ENCODE data around the gene LTF. TPM values are rescaled to one million over a fixed set of nuclear protein-coding genes. Genes with fewer than 3 reads are reported as not detected.

LTF gene
- total RNA-seq, 1 donor from 2014 or later, result not detected

GRCh38 chr3:46471371-46471914 is 6.7 kb upstream of the LTF start:
- no peaks in the 10 kb centered on the region for H3K36me3 Mint-ChIP-seq (ENCODE audit: low read depth)
- no peaks in the 10 kb centered on the region for H3K4me1 Mint-ChIP-seq (ENCODE audit: low read depth)
- H3K9me3 Mint-ChIP-seq, result peaks cover 20% of the 10 kb centered on the region
- no peak for DNase-seq (ENCODE audit: low spot score)
- H3K4me3 Mint-ChIP-seq, result no peak overlapping the region
- H3K27ac Mint-ChIP-seq, result no peak overlapping the region
- intact Hi-C loops (cut with micrococcal nuclease), result no loop called here
- peaks cover 30% of the 10 kb centered on the region for H3K27me3 Mint-ChIP-seq (ENCODE audit: insufficient read depth)

GRCh38 chr3:46470831-46471230 is 6.1 kb upstream of the LTF start:
- H3K9me3 Mint-ChIP-seq, result peaks cover 20% of the 10 kb centered on the region
- H3K36me3 Mint-ChIP-seq (ENCODE audit: low read depth), result no peaks in the 10 kb centered on the region
- H3K27ac Mint-ChIP-seq, result no peak overlapping the region
- no peak for DNase-seq (ENCODE audit: low spot score)
- intact Hi-C loops (cut with micrococcal nuclease), result no loop called here
- peaks cover 37% of the 10 kb centered on the region for H3K27me3 Mint-ChIP-seq (ENCODE audit: insufficient read depth)
- no peak overlapping the region for H3K4me3 Mint-ChIP-seq
- no peaks in the 10 kb centered on the region for H3K4me1 Mint-ChIP-seq (ENCODE audit: low read depth)

- H3K27ac Mint-ChIP-seq, result no peak overlapping the region
- H3K9me3 Mint-ChIP-seq, result peaks cover 12% of the 10 kb centered on the region
- no peaks in the 10 kb centered on the region for H3K36me3 Mint-ChIP-seq (ENCODE audit: low read depth)
- H3K4me3 Mint-ChIP-seq, result no peak overlapping the region
- intact Hi-C loops (cut with micrococcal nuclease), result no loop called here
- no peaks in the 10 kb centered on the region for H3K4me1 Mint-ChIP-seq (ENCODE audit: low read depth)
- peaks cover 40% of the 10 kb centered on the region for H3K27me3 Mint-ChIP-seq (ENCODE audit: insufficient read depth)
- DNase-seq (ENCODE audit: low spot score), result no peak
Observed at GRCh38 chr3:46469680-46470357, 5.1 kb upstream of the LTF start.

GRCh38 chr3:46468753-46469600 is 4.3 kb upstream of the LTF start:
- H3K4me1 Mint-ChIP-seq (ENCODE audit: low read depth), result no peaks in the 10 kb centered on the region
- peaks cover 40% of the 10 kb centered on the region for H3K27me3 Mint-ChIP-seq (ENCODE audit: insufficient read depth)
- intact Hi-C loops (cut with micrococcal nuclease), result no loop called here
- H3K9me3 Mint-ChIP-seq, result peaks cover 4% of the 10 kb centered on the region
- no peak for DNase-seq (ENCODE audit: low spot score)
- no peak overlapping the region for H3K27ac Mint-ChIP-seq
- no peak overlapping the region for H3K4me3 Mint-ChIP-seq
- no peaks in the 10 kb centered on the region for H3K36me3 Mint-ChIP-seq (ENCODE audit: low read depth)

- intact Hi-C loops (cut with micrococcal nuclease), result no loop called here
- peaks cover 45% of the 10 kb centered on the region for H3K27me3 Mint-ChIP-seq (ENCODE audit: insufficient read depth)
- no peak for DNase-seq (ENCODE audit: low spot score)
- H3K4me1 Mint-ChIP-seq (ENCODE audit: low read depth), result no peaks in the 10 kb centered on the region
- H3K27ac Mint-ChIP-seq, result no peak overlapping the region
- H3K4me3 Mint-ChIP-seq, result no peak overlapping the region
- no peaks in the 10 kb centered on the region for H3K36me3 Mint-ChIP-seq (ENCODE audit: low read depth)
- no peaks in the 10 kb centered on the region for H3K9me3 Mint-ChIP-seq
Observed at GRCh38 chr3:46467562-46467961, 2.9 kb upstream of the LTF start.

GRCh38 chr3:46466871-46467403 is 2.2 kb upstream of the LTF start:
- Mint-ChIP-seq H3K9me3 (no peaks in the 10 kb centered on the region), H3K27me3 (ENCODE audit: insufficient read depth) (peaks cover 46% of the 10 kb centered on the region), H3K4me3 (no peak overlapping the region), H3K36me3 (ENCODE audit: low read depth) (no peaks in the 10 kb centered on the region), H3K27ac (no peak overlapping the region), H3K4me1 (ENCODE audit: low read depth) (no peaks in the 10 kb centered on the region)
- no peak for DNase-seq (ENCODE audit: low spot score)
- intact Hi-C loops (cut with micrococcal nuclease), result no loop called here

- no peaks in the 10 kb centered on the region for H3K4me1 Mint-ChIP-seq (ENCODE audit: low read depth)
- no peak overlapping the region for H3K4me3 Mint-ChIP-seq
- intact Hi-C loops (cut with micrococcal nuclease), result no loop called here
- H3K36me3 Mint-ChIP-seq (ENCODE audit: low read depth), result no peaks in the 10 kb centered on the region
- H3K9me3 Mint-ChIP-seq, result no peaks in the 10 kb centered on the region
- DNase-seq (ENCODE audit: low spot score), result no peak
- no peak overlapping the region for H3K27ac Mint-ChIP-seq
- peaks cover 52% of the 10 kb centered on the region for H3K27me3 Mint-ChIP-seq (ENCODE audit: insufficient read depth)
Observed at GRCh38 chr3:46466273-46466672, 1.6 kb upstream of the LTF start.

- Mint-ChIP-seq H3K36me3 (ENCODE audit: low read depth) (no peaks in the 10 kb centered on the region), H3K27me3 (ENCODE audit: insufficient read depth) (peaks cover 62% of the 10 kb centered on the region), H3K4me3 (no peak overlapping the region), H3K4me1 (ENCODE audit: low read depth) (no peaks in the 10 kb centered on the region), H3K27ac (no peak overlapping the region), H3K9me3 (no peaks in the 10 kb centered on the region)
- intact Hi-C loops (cut with micrococcal nuclease), result no loop called here
- DNase-seq (ENCODE audit: low spot score), result no peak
Observed at GRCh38 chr3:46465196-46465520, 453 bp upstream of the LTF start.

- H3K27ac Mint-ChIP-seq, result no peak overlapping the region
- peaks cover 75% of the 10 kb centered on the region for H3K27me3 Mint-ChIP-seq (ENCODE audit: insufficient read depth)
- intact Hi-C loops (cut with micrococcal nuclease), result no loop called here
- H3K4me3 Mint-ChIP-seq, result no peak overlapping the region
- DNase-seq (ENCODE audit: low spot score), result no peak
- H3K4me1 Mint-ChIP-seq (ENCODE audit: low read depth), result no peaks in the 10 kb centered on the region
- H3K9me3 Mint-ChIP-seq, result no peaks in the 10 kb centered on the region
- no peaks in the 10 kb centered on the region for H3K36me3 Mint-ChIP-seq (ENCODE audit: low read depth)
Observed at GRCh38 chr3:46463868-46464241, 850 bp downstream of the LTF start.

GRCh38 chr3:46463120-46463867 is 1.4 kb downstream of the LTF start:
- H3K27me3 Mint-ChIP-seq (ENCODE audit: insufficient read depth), result peaks cover 75% of the 10 kb centered on the region
- DNase-seq (ENCODE audit: low spot score), result no peak
- no peaks in the 10 kb centered on the region for H3K36me3 Mint-ChIP-seq (ENCODE audit: low read depth)
- no peak overlapping the region for H3K4me3 Mint-ChIP-seq
- intact Hi-C loops (cut with micrococcal nuclease), result no loop called here
- H3K4me1 Mint-ChIP-seq (ENCODE audit: low read depth), result no peaks in the 10 kb centered on the region
- H3K27ac Mint-ChIP-seq, result no peak overlapping the region
- H3K9me3 Mint-ChIP-seq, result no peaks in the 10 kb centered on the region

- no peak for DNase-seq (ENCODE audit: low spot score)
- peaks cover 75% of the 10 kb centered on the region for H3K27me3 Mint-ChIP-seq (ENCODE audit: insufficient read depth)
- no peaks in the 10 kb centered on the region for H3K9me3 Mint-ChIP-seq
- intact Hi-C loops (cut with micrococcal nuclease), result no loop called here
- H3K4me1 Mint-ChIP-seq (ENCODE audit: low read depth), result no peaks in the 10 kb centered on the region
- H3K4me3 Mint-ChIP-seq, result no peak overlapping the region
- no peaks in the 10 kb centered on the region for H3K36me3 Mint-ChIP-seq (ENCODE audit: low read depth)
- H3K27ac Mint-ChIP-seq, result no peak overlapping the region
Observed at GRCh38 chr3:46462511-46462910, 2.2 kb downstream of the LTF start.

- Mint-ChIP-seq H3K27me3 (ENCODE audit: insufficient read depth) (peaks cover 73% of the 10 kb centered on the region), H3K36me3 (ENCODE audit: low read depth) (no peaks in the 10 kb centered on the region), H3K9me3 (no peaks in the 10 kb centered on the region), H3K4me3 (no peak overlapping the region), H3K4me1 (ENCODE audit: low read depth) (no peaks in the 10 kb centered on the region), H3K27ac (no peak overlapping the region)
- DNase-seq (ENCODE audit: low spot score), result no peak
- intact Hi-C loops (cut with micrococcal nuclease), result no loop called here
Observed at GRCh38 chr3:46462111-46462510, 2.6 kb downstream of the LTF start.

GRCh38 chr3:46460051-46460450 is 4.7 kb downstream of the LTF start:
- no peaks in the 10 kb centered on the region for H3K4me1 Mint-ChIP-seq (ENCODE audit: low read depth)
- DNase-seq (ENCODE audit: low spot score), result no peak
- no peaks in the 10 kb centered on the region for H3K9me3 Mint-ChIP-seq
- H3K27ac Mint-ChIP-seq, result no peak overlapping the region
- peaks cover 53% of the 10 kb centered on the region for H3K27me3 Mint-ChIP-seq (ENCODE audit: insufficient read depth)
- intact Hi-C loops (cut with micrococcal nuclease), result no loop called here
- H3K36me3 Mint-ChIP-seq (ENCODE audit: low read depth), result no peaks in the 10 kb centered on the region
- no peak overlapping the region for H3K4me3 Mint-ChIP-seq

Measured in activated T-helper 1 cell treated with anti-CD3 and anti-CD28 coated beads, Interleukin-12 subunit alpha, Interleukin-12 subunit beta, Interleukin-2, Interleukin-4 antibody, amounts not matched to agents 30 ng/mL and 10 ng/mL and 1 ng/mL, durations not matched to agents 14 hours and 24 hours and 36 hours (primary cell).